KG1 (cell line): ENCODE results near the gene TAS2R60.
"Not testable (repeated sequence)": the region's sequence is repeated elsewhere in the genome, so short reads cannot be mapped to it uniquely, and the experiment has no call there.

Source experiments
- DNase-seq: peaks from one replicate; lab custom pipeline; 2025; lab: John Stamatoyannopoulos, UW

The TAS2R60 gene

DNA sequence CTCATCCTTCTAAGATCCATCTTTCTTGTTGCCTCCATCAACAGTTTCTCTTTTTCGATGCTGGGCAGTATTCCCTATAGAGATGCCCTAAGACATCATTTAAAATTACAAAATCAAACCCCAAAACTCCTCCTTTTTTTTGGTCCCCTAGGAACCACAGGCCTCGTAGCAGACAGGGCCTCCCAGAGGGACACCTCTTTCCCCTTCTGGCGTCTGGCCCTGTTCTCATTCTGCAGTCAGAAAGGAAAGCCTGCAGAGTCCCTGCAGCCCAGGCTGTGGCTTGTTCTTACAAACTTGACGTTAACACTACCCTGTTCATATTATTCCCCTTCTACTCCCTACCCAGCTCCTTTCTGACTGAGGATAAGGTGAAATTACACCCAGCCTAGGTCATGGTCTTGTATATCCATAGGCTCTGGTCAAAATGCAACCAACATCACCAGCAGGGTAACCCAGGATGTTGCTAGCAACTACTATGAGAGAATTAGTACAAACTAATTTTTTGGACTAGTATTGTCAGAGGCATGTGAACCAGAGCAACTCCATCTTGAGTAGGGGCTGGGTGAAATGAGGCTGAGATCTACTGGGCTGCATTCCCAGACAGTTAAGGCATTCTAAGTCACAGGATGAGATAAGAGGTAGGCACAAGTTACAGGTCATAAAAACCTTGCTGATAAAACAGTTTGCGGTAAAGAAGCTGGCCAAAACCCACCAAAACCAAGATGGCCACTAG lies 31.1 kb upstream of the TAS2R60 start:
- no peak for DNase-seq

DNA sequence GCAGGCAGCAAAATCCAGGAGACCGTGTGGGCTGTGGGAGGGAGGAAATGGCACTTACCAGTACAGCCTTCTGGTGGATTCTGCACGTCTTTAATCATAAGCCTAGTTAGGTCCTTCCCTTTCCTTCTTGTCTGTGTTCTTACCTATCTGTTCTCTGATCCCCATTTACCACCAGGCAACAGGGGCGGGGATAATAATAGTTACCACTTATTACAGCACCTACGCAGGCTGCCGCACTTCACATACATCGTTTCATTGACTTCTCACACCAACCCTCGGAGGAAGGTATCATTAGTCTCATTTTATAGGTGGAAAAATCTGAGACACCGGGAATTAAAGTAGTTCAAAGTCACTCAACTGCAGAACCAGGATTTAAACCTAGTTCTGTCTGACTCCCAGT lies 30.1 kb upstream of the TAS2R60 start:
- no peak for DNase-seq

DNA sequence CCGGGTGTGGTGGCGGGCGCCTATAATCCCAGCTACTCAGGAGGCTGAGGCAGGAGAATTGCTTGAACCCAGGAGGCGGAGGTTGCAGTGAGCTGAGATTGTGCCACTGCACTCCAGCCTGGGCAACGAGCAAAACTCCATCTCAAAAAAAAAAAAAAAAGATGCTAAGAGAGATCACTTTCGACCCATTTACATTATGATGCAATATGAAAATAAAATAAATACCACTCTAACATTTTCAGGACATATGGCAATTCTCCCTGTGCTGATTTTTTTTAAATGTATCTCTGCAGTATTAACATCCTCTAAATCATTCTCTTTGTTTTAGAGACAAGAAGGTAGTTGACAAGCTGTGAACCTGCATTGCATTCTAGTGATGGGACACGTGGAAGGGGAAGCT lies 28.0 kb upstream of the TAS2R60 start:
- not testable (repeated sequence) for DNase-seq

DNA sequence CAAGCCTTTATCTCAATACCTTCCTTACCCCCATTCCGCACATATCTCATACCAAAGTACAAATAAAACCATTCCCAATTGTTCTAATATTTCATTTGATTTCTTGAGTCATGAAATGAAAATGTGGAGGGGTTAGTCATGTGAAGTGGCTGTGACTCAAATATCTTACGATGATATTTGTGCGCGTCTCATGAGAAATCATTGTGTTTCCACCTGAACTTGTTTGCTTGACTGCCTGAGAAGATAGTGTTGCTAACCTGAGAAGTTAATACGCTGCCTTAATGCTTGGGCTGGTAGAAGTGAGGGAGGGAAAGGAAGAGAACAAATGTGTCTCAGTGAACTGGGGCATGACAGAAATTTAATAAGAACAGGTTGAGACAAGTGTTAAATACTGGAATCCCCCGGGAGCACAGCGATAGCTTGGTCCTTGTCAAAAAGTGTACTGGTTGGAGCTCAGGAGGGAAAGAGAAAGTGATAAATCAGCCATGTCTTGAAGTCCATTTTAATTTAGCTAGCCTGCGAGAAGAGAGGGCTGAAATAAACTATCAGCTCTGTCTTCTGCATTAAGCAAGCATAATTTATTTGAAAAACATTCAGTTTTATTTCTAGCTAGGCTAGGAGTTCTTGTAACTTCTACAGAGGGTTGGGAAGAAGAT lies 27.4 kb upstream of the TAS2R60 start:
- DNase-seq: no peak

DNA sequence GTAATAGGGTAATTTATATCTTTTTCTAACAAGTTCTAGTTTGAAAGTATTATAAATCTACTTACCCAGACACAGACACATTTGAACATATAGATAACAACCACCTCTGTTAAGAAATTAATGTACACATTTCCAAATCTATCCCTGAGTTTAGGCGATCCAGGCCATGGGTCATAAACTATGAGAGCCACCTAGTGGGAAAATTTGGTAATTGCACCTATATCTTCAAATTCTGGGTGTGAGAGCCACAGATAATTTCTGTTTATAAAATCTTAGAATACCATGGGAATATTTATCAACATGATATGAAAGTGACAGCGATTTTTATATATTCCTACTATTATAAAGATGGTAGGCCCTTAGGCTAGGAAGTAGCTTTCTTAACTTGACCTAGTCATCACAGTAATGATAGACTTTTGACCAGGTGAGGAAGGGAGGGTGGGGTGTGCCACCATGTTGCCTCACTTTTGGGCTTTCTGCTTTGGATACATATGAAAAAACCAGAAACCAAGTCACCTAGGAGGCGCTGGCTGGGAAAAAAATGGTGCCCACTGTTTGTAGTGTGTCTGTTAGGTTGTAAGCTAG lies 26.6 kb upstream of the TAS2R60 start:
- no peak for DNase-seq

DNA sequence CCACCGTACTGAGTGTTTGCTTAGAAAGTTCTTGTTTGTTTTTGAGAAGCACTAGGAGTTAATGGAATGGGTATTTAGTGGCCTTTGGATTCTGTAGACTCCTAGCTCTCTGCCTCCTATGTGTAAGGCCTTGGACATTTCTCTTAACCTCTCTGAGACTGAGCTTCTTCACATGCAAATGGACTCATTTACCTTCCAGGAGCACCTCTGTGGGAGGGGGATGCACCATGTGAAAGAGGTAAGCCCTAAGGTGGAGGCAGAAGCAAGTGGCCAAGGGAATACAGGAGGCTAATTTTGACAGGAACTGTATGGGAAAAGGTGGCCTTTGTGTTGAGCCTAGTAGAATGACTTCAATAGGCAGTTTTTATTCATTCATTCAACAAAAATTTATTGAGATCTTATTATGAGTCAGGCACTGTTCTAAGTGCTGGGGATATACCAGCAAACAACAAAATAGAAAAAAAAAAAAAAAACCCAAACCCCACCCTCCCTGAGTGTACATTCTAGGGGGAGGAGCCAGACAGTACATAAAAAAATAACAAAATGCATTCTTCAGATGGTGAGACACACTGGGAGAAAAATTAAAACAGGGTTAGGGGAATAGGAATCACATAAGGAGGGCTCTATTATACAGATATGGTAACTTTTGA lies 25.4 kb upstream of the TAS2R60 start:
- no peak for DNase-seq

DNA sequence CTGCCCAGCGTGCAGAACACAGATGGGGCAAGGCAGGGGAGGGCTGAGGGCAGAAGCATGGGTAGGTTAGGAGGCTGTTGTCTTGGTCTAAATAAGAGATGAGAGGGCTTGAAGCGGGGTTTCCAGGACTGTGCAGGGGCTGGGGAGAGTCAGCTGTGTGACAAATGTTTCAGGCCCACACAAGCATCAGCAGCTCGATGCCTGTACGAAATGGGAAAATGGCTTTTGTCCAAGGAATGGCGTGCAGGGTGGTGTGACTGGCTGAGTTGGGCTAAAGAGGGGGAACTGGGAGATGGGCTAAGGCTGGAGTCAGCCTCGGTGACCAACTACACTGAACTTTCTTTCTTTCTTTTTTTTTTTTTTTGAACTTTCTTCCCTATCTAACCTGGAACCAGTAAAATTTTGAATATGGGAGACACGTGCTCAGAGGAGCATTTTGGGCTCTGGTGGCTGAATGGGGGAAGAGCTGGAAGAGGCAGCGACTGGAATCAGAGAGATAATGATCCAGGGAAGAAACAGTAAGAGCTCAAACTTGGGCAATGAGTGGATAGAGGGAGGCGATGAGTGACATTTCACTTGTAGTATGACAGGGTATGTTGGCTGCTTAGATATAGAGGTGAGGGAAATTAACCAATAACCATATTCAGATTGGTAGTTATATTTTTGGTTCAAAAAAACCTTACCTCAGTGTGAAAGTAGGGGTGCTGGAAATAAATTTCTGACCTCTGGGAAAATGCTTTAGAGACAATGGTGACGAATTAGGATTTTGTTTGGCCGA lies 24.4 kb upstream of the TAS2R60 start:
- no peak for DNase-seq

DNA sequence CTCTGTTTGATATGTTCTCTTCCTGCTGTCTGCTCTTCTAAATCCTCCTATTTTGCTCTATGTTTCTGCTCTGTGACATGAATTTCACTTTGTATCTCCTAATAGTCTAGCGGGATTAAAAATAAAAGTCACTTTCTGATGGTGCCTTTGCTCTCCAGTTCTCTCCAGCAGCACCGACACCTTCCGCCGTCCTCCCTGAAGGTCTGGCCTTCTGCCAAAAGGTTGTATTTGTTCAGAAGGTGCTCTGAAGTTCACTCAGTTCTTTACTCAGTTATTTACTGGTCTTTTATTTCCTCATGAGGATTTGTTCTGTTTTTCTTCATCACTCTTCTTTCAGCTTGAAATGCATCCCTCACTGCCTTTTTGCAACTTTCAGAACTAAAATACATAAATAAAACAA lies 23.4 kb upstream of the TAS2R60 start:
- no peak for DNase-seq

DNA sequence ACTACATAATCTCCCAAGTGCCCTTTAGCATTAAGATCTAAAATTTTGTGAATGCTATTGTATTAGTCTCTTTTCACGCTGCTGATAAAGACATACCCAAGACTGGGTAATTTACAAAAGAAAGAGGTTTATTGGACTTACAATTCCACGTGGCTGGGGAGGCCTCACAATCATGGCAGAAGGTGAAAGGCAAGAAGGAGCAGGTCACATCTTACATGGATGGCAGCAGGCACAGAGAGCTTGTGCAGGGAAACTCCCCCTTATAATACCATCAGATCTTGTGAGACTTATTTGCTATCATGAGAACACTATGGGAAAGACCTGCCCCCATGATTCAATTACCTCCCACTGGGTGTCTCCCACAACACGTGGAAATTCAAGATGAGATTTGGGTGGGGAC lies 22.6 kb upstream of the TAS2R60 start:
- DNase-seq: not testable (repeated sequence)

DNA sequence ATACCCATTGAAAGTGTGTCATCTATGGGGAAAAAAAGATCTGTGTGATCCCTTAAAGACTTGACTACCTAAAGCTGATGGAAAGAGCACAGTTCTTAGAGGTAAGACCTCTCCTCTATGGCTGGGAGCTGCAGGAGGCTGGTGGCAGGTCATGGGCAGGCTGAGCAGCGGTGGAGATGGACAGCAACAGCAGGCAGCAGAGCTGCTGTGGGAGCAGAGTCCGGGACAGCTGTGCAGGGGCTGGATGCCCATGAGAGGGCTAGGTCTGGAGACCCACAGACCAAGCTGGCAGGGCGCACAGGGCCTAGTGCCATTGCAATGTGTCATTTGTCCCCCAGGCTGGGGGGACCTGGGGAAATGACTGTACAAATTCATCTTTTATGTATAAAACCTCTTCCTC lies 21.2 kb upstream of the TAS2R60 start:
- DNase-seq: no peak

DNA sequence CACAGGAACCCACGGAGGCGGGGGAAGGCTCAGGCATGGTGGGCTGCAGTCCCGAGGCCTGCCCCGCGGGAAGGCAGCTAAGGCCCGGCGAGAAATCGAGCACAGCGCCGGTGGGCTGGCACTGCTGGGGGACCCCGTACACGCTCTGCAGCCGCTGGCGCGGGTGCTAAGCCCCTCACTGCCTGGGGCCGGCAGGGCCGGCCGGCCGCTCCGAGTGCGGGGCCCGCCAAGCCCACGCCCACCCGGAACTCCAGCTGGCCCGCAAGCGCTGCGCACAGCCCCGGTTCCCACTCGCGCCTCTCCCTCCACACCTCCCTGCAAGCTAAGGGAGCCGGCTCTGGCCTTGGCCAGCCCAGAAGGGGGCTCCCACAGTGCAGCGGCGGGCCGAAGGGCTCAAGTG lies 18.8 kb upstream of the TAS2R60 start:
- DNase-seq: not testable (repeated sequence)

DNA sequence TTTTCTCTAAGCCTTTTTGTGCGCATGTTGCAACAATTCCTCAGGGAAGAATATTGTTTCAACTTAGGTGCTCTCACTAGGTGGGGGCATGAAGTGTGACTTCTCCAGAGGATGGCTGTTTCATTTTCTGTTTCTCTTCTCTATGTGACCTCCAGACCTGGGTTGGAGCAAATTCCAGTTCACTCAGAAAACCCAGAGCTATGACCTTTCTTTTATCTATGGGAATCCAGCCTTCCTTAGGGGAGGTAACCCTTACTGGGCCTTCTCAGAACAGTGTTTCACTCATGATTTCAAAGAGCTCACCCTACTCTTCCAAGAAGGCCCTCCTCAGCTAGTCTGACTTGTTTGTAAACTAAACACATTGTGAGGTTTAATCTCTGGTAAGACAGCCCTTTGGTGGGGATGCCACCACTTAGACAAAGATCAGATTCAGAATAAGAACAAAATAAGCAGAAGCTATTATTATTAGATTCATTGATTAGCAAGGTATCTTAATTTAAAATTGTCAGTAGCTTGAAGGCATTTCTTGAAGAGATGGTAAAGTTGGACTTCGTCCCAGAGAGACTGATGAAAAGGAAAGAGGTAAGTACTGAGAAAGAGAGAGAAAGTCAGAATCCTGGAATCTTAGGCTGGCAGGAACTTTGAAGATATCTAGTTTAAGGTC lies 16.6 kb upstream of the TAS2R60 start:
- no peak for DNase-seq

DNA sequence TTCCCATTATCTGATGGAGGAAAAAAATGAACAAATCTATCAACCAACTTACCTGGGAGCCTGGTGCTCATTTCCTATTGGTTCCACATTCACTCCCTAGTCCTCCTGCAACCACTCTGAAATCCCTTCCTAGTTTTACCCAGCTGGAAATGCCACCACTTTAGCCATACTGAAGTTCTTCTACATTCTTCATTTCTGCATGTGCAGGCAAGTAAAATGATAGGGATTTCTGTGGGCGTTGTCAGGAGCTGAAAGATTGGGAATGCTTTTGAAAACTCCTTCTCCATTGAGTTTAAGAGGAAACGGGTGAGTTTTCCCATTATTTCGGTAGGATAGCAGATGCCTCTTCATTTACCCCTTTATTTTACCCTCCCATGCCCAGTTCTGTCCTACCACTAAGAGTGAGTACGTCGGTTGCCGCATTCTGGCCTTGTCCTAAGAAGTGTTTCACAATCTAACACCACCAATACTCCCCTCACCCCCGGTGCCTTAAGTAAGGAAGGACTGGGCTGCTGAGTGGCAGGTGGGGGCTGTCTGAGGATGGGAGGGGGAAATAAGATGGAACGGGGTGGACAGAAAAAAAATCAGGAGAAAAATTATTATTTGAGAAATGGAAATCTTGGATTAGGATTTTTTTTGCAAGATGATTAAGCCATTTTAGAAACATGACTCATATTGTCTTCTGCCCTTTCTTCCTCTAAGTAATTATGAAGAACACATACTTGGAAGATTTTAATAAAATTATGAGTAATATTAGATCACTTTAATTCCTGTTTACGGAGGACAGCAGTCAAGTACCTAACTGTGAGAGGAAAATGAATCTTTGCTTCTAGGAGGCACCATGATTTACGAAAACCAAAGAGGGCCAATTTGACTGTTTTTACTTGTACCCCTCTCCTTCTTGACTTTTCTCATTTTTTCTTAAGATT lies 13.2 kb upstream of the TAS2R60 start:
- no peak for DNase-seq

DNA sequence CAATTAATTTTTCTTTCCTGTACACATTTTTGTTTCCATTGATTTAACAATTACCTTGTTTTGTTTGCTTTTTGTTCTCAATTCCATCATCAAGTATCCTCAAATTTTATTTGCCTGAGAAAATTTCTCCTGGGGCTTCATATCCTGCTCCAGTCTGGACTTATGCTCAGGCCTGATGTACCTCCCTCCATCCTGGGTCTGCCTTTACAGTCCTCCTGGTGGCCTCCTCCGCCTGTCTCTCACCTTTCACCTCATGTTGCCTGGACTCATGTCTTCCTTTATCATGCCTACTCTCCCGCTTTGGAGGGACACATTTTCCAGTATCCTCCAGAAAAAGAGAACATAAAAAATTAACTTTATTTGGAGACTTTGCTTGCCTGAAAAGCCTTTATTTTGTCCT lies 12.1 kb upstream of the TAS2R60 start:
- DNase-seq: no peak

DNA sequence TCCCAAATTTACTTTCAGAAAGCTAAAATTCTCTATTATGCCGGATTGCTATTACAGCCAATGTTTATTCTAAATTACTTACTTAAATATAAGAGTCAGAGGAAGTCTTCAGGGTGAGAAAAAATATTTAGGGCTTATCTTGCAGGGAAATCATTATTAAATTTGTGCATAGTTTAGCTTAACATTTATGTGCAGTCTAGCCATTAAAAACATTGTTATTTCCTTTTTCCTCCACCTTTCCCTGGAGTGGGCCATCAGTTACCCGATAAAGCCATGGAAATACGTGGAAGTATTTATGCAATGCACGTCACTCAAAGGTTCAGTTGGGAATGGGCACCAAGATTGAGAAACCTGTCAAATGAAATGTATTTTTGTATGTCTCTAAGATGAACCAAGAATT lies 9.5 kb upstream of the TAS2R60 start:
- no peak for DNase-seq

DNA sequence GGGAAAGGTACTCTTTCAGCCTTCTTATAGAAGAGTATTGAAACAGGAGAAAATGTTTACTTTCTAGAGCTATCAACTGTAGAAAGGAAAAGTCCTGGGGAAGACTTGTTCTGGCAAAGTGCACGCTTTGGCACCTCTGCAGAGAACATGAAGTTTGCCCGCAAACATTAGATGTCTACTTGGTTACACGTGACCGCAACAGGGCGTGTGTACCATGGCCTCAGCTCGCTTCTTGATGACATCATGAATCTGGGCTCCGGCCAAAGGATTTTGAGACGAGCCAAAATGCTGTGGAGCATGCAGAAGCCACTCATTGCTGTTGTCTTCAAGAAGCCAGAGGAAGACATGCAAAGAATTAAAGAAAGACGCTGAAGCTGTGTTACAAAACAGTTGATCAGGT lies 8.6 kb upstream of the TAS2R60 start:
- no peak for DNase-seq

DNA sequence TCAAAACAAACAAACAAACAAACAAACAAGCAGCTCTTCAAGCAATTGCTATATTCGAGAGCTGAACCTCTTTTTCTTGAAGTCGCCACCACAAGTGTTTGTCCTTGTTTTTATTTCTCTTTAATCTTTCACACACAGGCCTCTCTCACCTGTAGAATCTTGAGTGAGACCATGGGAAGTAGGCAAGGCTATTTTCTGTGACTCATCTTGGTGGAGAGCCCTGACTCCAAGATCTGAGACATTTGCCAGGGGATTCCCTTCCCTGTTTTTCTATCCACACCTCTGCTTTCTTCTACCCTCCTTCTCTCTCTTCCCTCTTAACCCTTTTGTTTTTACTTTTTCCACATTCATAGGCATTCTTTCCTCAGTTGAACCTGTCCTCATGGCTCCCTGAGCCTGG lies 8.0 kb upstream of the TAS2R60 start:
- no peak for DNase-seq

DNA sequence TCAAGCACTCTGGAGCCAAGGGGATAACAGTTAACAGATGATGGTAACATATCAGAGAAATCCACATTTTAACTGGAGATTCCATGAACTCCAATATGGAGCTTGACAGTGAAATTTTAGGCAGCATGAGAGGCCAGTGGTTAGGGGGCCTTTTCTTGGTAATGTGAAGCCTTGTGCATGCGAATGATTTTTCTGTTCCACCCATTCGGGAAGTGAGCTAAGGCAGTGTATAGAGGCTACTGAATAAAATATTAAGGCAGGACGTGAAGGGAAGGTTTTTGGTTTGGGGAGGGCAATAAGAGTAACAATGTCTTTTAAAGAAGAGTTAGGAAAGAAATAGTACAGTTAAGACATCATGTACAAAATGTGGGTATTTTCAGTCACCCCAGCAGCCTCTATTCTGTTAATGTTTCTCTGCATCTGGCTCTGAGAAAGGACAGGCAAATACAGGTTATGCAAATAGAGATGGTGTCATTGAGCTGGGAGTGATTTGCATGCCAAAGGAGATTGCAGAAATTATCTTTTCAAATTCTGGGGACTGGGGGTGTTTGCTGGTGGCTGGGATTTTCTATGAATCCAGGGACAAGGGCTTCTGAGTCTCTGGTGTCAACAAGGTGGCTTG lies 6.8 kb upstream of the TAS2R60 start:
- no peak for DNase-seq

DNA sequence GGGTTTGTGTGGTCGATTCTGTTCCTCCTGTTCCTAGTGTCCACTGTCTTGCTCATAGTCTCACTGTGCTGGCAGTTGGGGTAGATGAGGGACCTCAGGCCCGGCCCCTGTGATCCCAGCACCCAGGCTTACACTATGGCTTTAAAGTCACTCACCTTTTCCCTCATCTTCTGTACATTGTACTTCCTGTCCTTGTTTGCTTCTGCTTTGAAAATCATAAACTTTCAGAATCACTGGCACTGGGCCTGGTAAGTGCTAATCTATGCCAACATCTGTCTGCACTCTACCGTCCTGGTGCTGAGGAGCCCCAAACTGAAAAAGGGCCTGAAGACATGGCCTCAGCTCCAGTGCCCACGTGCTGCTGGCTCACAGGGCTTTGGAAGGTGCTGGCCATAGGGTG lies 5.7 kb upstream of the TAS2R60 start:
- no peak for DNase-seq

DNA sequence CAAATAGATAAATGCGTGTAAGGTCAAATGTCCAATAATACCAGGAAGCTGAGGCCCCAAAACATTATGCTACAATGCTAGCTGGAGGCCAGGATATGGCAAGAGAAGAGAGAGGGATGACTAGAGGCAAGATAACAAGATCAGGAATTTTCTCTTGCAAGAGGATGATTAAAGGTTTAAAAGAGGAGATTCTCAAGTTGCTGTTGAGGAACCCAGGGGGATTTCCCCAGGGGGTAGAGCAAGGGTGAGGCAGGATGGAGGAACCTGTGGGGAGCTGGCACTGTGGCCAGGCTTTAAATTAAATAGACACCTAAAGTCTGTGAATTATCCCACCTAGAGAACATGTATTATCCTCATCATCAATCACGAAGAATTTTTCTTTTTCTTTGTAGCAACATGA lies 3.4 kb upstream of the TAS2R60 start:
- no peak for DNase-seq
